SKM-1 (cell line): ENCODE results near the gene FAM53B.
A peak's percentile ranks its signal among the peaks of the same experiment; 100 is the strongest.

ENCODE experiments used
- DNase-seq: peaks from one replicate; lab custom pipeline; 2025; ENCODE audit not compliant: unreplicated experiment; lab: John Stamatoyannopoulos, UW

FAM53B gene

GRCh38 chr10:124742413-124743190 is 1.6 kb downstream of the FAM53B start:
- no peak for DNase-seq

DNA sequence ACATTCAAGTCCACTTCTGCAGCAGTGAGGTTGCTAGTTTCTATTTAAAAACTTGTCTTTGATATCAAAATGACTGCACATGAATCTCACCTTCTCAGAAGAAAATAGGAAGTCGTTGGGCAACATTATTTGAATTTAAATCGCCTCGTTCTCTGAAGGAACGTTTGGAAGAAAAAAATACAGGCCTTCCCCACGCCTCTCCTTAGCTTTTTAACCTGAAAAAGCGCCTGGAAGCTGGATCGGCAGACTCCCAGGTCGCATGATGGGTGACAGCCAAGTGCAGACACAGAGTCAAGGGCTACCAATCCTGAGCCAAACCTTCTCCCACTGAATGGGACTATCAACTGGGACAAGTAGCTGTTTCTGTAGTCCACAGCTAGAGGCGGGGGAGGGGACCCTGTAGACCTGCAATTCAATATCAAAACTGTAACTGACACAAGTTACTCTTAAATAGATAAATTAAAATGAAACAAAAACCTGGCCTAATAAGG is 2.2 kb downstream of the FAM53B start:
- no peak for DNase-seq

DNA sequence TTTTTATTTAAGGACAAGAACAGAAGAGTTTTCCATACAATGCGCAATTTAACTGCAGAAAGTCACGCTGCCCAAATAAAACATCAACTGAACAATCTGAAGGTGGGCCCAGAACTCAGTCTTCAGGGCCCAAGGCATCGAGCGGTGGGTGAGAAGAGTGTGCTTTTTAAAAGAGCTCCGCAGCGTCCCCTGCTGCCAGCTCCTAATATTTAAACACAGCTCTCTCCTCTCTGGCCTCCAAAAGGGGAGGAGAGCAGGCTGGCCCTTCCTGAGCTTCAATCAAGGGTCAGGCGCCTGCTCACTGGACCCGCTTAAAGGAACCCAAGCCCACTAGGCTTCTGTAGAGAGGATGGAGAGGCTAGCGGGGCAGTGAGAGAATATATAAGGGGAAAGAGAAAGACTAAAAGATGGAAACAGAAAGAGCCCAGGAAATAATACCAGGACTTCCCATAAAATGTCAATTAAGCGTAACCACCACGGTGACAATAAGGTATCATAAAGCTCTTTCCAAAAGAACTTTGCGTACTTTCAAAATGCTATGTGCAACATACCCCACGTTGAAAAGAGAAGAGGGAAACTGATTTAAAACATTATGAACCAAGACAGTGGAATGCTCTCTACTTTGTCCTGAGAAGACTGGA is 2.8 kb downstream of the FAM53B start:
- peak; percentile 55 for DNase-seq

DNA sequence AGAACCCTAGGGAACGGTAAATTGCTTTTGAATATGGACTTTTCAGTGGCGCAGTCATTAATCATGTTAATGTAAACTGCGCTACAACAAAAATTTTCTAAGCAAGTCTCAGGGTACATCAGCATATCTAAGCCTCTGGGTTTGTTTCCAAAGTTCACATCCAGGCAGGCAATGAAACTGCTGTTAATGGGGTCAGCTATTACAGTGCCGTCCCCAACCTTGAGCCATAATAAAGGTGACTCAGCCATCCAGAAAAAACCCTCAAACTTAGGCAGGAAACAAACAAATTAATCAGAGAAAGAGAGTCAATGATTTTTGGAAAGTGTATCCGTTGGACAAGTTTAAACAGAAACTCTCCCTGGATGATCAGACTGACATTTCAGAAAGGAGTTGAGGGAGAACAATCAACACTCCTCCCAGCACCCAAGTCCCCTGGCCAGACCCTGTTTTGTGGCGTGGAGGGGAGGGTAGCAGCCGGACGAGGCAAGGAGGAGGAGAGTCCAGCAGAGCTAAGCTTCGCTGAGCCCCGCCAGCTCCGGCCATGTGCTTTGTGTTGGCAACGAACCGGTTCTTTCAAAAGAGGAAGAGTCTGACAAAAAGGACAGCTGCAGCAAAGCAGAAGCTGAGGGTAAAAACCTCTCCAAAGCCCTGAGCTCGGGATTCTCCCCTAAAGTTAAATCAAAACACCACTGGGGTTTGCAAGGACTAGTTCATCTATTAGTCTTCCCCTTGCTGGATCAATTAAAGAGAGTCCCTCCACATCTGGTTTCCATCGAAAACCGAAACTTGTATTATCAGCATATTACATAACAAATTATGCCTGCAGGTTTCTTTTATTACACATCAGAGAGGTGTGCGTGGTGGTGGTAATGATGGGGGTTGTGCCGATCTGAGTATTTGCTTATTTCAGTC is 3.6 kb downstream of the FAM53B start:
- peak; percentile 38 for DNase-seq

- DNase-seq = no peak
Measured at GRCh38 chr10:124739986-124740368, 4.2 kb downstream of the FAM53B start.

- no peak for DNase-seq
Measured at GRCh38 chr10:124739119-124739921, 4.9 kb downstream of the FAM53B start.

GRCh38 chr10:124738441-124738840 is 5.7 kb downstream of the FAM53B start:
- DNase-seq = no peak

DNA sequence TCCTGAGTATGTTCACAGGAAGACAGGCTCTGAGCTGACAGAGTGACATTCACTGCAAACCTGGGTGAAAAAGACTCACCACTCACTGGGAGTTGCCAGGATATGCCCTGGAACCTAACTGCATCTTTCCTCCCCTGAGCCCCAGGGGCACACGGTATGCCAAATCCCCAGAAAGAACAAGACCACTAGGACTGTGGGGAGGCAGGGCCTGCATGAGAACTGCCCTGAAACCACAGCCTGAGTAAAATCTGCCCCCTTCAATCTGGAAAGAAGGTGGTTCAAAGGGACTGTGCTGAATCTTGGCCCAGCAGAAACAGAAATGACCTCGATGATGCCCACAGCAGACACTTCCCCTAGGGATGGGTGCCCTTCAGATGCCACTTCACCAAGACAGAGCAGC is 6.5 kb downstream of the FAM53B start:
- no peak for DNase-seq

DNA sequence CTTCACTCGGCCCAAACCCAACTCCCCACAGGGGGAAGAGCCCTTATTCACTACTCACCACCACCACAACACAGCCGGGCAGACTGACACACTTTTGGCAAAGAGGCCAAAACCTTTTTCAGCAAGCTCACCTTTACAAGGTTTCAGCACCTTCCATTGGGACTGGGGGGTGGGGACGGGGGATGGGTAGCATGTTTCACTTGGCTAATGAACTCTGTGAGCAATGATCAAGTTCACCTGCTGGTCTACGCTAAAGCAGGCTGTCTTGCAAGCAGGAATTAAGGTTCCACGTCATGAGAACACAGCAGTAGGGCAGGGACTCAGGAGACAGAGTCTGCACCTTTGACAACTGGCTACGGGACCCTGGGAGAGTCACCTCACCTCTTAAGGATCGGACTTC is 7.0 kb downstream of the FAM53B start:
- DNase-seq = no peak

GRCh38 chr10:124736491-124737136 is 7.6 kb downstream of the FAM53B start:
- no peak for DNase-seq

DNA sequence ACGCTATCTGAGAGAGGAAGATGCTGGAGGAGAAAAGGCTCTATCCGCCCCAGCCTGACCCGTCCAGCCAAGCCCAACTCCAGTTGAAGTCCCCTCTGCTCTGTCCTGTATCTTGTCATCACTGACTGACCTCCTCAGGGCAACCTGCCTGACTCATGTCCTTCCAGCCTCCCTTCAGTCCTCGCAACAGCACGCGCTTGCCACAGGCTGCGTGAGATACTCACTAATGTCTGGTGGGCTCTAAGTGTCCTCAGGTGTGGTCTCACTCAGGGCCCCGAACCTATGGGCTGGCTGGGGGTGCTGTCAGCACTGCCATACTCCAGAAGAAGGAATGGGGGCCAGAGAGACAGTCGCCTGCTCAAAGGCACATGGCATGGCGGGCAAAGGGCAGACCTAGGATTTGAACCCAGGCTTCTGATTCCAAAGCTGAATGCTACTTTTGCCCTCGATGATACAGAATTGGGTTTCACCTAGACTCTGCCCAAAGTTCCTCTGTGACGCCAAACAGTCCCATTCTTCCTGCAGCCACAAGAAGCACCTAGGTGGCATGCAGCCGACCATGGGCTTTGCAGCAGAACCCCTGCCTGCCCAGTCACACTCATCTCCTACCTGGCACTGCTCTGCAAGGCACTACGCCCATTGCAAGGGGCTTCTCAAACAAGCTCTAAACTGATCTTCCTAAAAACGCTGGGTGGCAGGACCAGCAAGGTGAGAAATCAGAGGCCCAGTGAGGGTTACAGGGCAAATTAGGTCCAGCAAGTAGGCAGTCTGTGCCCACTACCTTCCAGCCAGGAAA is 8.5 kb downstream of the FAM53B start:
- DNase-seq = no peak

DNA sequence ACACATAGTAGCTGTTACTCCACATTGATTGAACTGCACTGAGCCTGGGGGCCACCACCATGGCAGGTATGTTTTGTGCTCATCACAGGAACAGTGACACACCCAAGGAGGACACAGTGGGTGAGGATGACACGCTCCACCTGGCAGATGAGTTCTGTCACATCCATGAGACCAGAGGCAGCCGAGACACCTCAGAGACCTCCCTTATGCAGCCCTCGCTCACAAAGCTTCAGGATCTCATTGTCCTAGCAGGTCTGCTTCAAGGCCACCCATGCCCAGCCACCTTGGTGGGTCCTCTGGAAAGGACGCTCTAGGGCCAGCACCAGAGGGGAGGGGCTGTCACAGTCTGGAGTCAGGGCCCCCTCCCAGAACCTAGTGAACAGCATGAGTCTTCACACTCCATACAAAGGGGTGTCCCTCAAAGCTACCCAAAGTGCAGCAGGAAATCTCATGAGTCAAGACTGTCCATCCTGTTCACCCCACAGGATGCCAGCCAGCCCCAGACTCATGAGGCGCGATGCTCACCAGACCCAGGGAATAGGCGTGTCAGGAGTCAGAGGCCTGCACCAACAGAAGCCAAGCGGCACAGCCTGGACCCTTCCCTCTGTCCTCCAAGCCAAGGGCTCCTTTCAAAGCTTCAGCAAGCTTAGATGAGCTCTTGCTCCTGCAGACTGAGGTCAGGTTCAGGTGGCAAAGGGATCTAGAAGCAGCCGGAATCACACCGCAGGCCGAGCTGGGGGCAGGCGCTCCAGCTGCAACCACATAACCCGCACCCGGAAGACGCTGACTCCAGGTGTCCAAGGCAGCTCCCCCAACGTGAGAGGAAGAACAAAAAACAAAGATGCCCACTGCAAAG is 9.6 kb downstream of the FAM53B start:
- no peak for DNase-seq

DNA sequence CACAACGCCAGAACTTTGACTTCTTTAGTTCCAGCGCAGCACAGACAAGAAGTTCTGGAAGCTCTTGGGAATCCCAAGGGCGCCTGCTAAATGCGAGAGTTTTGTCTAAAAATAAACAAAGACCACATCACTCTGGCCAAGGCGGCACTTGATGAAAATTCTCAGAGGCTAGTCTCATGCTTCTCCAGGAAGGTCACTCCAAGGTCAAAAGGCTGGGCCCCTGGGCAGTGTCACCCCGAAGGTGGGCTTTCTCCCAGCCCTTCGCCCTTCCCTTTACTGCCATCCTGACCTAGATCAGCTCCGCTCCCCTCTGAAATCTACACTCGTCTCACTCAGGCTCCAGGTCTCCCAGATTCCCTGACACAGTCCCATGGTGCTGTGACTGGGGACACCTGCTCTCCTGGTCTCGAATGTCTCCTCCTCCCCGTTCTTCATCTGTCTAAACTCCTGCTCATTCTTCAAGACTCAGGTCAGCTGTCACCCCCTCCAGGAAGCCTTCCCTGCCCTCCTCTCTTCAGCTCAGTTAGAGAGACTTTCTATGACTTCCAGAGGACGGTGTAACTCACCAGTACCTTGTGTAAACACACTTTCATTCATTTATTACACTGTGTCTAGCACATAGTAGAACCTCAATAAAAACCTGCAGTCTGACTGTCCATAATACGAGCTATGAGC is 10.5 kb downstream of the FAM53B start:
- no peak for DNase-seq

DNA sequence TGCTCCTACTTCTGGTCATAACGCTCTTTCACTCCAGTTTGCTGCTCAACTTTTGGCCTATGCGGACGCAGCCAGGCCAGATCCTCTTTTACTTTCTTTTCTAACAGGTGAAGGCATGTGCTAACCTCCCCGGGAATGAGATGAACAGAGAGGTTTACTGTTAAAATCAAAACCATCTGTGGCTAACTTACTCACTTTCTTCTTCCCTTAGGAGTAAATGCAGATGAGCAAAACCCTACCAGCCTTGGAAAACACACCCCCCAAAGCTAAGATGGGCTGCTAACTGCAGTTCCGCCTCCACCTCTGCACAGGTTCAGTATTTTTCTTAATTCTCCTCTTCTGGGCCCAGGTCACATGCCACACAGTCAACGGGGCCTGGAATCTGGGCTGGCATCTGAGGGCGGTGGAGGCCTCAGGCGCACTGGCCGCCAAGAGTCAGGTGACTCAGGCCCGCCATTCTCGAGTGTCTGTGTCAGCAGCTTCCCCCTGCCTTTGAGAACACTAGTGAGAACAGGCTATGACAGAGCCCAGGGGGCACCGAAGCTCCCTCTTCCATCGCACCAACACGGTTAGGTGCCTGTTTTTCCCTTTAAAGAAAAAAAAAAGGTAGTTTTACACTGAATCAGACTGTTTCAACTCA is 11.1 kb downstream of the FAM53B start:
- DNase-seq = no peak

- no peak for DNase-seq
Measured at GRCh38 chr10:124731551-124731950, 12.6 kb downstream of the FAM53B start.

DNA sequence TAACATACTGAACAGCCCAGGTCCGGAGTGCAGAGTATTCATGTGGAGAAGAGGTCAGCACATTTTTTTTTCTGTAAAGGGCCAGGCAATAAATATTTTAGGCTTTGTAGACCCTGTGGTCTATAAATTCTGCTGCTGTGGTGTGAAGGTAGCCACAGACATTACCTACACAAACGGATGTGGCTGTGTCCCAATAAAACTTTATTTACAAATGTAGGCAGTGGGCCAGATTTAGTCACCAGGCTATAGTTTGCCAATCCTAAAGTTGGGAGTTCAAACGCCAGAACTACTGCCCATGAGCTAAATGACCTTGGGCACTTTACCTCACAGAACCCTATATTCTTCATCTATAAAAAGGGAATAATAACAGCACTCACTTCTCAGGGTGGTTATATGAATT is 13.4 kb downstream of the FAM53B start:
- DNase-seq = no peak

DNA sequence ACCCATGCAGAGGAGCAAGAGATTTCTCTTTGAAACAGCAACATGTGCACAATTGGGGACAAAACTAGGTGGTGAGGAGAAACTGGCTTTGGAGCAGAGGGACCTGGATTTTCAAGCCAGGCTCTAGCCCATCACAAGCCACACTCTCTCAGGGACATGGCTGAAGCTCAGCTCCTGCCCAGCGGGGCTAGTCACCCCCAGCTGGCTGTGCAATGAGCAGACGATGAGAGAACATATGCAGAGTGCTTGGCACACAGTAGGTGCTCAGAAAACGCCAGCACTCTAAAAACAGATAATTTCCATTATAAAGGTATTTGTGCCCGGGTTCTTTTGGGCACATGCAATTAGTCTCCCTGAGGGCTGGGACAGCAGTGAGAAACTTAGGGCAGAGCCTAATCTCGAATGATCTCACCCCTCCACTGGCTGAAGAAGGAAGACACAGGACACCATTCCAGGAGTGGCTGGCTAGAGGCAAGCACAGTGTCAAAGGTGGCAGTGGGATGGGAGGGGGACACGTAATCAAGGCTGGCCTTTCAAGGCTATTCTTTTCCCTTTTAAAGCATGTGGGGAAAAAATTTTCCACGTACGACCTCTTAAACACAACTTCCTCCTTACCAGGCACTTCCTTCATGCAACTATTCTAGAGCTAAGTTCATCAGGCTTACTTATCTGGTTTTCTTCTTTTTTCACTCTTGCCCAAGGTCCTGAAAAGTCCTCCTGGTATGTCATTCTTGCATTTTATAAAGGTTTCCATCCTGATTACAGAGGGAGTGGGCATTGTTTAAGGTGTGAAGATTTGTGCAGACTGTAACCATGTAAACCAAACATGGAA is 15.1 kb downstream of the FAM53B start:
- DNase-seq = no peak
